Nephron (organoid): ENCODE measurements around the gene BLMH.

Experiments used
- H3K27ac Mint-ChIP-seq, 3 experiments: 2 replicates each; pipeline ENCODE4 v1.8.0; 2020; ENCODE audit warnings: mixed read lengths in 3 of 3, mild to moderate bottlenecking in 2 of 3, moderate library complexity in 1 of 3
- H3K27me3 Mint-ChIP-seq: 2 replicates; pipeline ENCODE4 v1.8.0; 2021; ENCODE audit warnings: low read depth, mild to moderate bottlenecking, moderate library complexity, mixed read lengths
- H3K36me3 Mint-ChIP-seq: 2 replicates; pipeline ENCODE4 v1.8.0; 2020; ENCODE audit warnings: low read depth, mixed read lengths
- H3K4me1 Mint-ChIP-seq: 2 replicates; pipeline ENCODE4 v1.8.0; 2020; ENCODE audit warnings: mixed read lengths
- H3K4me3 Mint-ChIP-seq, 3 experiments: 2 replicates each; pipeline ENCODE4 v1.8.0; 2020; ENCODE audit warnings: mild to moderate bottlenecking in 3 of 3, mixed read lengths in 3 of 3, moderate library complexity in 2 of 3
- H3K9me3 Mint-ChIP-seq: 2 replicates; pipeline ENCODE4 v1.8.0; 2020; ENCODE audit warnings: mixed read lengths
- CTCF ChIP-seq, 3 experiments: fragments of 200-600 bp; sonication (generic); IDR thresholded peaks; one replicate each; pipeline ENCODE4 v1.5.0; 2021; ENCODE audit warnings: antibody characterized with exemption in 3 of 3; ENCODE audit not compliant: unreplicated experiment in 3 of 3

BLMH gene

GRCh38 chr17:30273373-30273772 is 18.4 kb downstream of the BLMH start:
- TF ChIP-seq CTCF (IDR thresholded peaks at IDR 0.05; ENCODE audit: unreplicated experiment in 3 of 3): no peak
- Mint-ChIP-seq H3K36me3 (peaks cover 62% of the 10 kb centered on the region), H3K4me3 (no peak overlapping the region), H3K4me1 (no peaks in the 10 kb centered on the region), H3K9me3 (no peaks in the 10 kb centered on the region), H3K27me3 (no peaks in the 10 kb centered on the region), H3K27ac (no peak overlapping the region)

- no peaks in the 10 kb centered on the region for H3K27me3 Mint-ChIP-seq
Observed at GRCh38 chr17:30271102-30271501, 20.6 kb downstream of the BLMH start.

GRCh38 chr17:30267625-30268024 is 24.1 kb downstream of the BLMH start:
- Mint-ChIP-seq H3K27me3 (no peaks in the 10 kb centered on the region), H3K36me3 (peaks cover 63% of the 10 kb centered on the region), H3K9me3 (no peaks in the 10 kb centered on the region), H3K4me3 (no peak overlapping the region), H3K4me1 (peaks cover 15% of the 10 kb centered on the region), H3K27ac (peak overlapping the region in 1 of 3 experiments; percentile 1)
- no peak for TF ChIP-seq CTCF (IDR thresholded peaks at IDR 0.05; ENCODE audit: unreplicated experiment in 3 of 3)

More at GRCh38 chr17:30271102-30271501, 20.6 kb downstream of the BLMH start:
- Mint-ChIP-seq H3K27ac (no peak overlapping the region), H3K36me3 (peaks cover 70% of the 10 kb centered on the region), H3K4me3 (no peak overlapping the region), H3K4me1 (no peaks in the 10 kb centered on the region), H3K9me3 (no peaks in the 10 kb centered on the region)
- no peak for TF ChIP-seq CTCF (IDR thresholded peaks at IDR 0.05; ENCODE audit: unreplicated experiment in 3 of 3)

GRCh38 chr17:30263552-30264333 is 28.0 kb downstream of the BLMH start:
- H3K4me3 Mint-ChIP-seq: no peak overlapping the region
- peaks cover 63% of the 10 kb centered on the region for H3K36me3 Mint-ChIP-seq
- no peaks in the 10 kb centered on the region for H3K9me3 Mint-ChIP-seq
- TF ChIP-seq CTCF (IDR thresholded peaks at IDR 0.05; ENCODE audit: unreplicated experiment in 3 of 3): no peak
- H3K4me1 Mint-ChIP-seq: peaks cover 15% of the 10 kb centered on the region
- peak overlapping the region; percentile 68 to 83 (median 75) for H3K27ac Mint-ChIP-seq
- no peaks in the 10 kb centered on the region for H3K27me3 Mint-ChIP-seq

- H3K27me3 Mint-ChIP-seq: no peaks in the 10 kb centered on the region
- H3K4me1 Mint-ChIP-seq: no peaks in the 10 kb centered on the region
- no peak for TF ChIP-seq CTCF (IDR thresholded peaks at IDR 0.05; ENCODE audit: unreplicated experiment in 3 of 3)
- H3K36me3 Mint-ChIP-seq: peaks cover 46% of the 10 kb centered on the region
- H3K9me3 Mint-ChIP-seq: no peaks in the 10 kb centered on the region
- H3K4me3 Mint-ChIP-seq: no peak overlapping the region
- no peak overlapping the region for H3K27ac Mint-ChIP-seq
Observed at GRCh38 chr17:30256756-30257506, 34.8 kb downstream of the BLMH start.
